SK-N-DZ (cell line): ENCODE results near the gene MAP2K2. TPM values are rescaled to one million over a fixed set of nuclear protein-coding genes. Genes with fewer than 3 reads are reported as not detected.
A peak's percentile ranks its signal among the peaks of the same experiment; 100 is the strongest.
"Not testable (repeated sequence)": the region's sequence is repeated elsewhere in the genome, so short reads cannot be mapped to it uniquely, and the experiment has no call there.

Experiments used
- DNase-seq: peaks from one replicate; pipeline ENCODE4 v3.0.0-alpha.2; 2015; ENCODE audit warnings: low spot score
- polyA plus RNA-seq, 2 experiments: library from polyadenylated mRNA; depleted of rRNA; stranded (reverse); fragments of >200 nt; gene quantifications; 2 replicates each; pipeline ENCODE4 v1.2.3, GENCODE V29; 2014

The MAP2K2 gene
- polyA plus RNA-seq (2014; cell fraction: cytosol; rRNA removed) = 125 and 130 TPM in 2 replicates
- 70.3 and 81.0 TPM in 2 replicates for polyA plus RNA-seq (2014; cell fraction: nucleus; rRNA removed)

GRCh38 chr19:4123615-4124568 is at the start of gene MAP2K2:
Gene MAP2K2, minus strand, starts transcription at chr19:4124122. Its CDS starts 247 bp downstream, at chr19:4123875.
- DNase-seq = peak; percentile 87

- DNase-seq = no peak
Measured at GRCh38 chr19:4172861-4173473, 49.0 kb upstream of the MAP2K2 start.

DNA sequence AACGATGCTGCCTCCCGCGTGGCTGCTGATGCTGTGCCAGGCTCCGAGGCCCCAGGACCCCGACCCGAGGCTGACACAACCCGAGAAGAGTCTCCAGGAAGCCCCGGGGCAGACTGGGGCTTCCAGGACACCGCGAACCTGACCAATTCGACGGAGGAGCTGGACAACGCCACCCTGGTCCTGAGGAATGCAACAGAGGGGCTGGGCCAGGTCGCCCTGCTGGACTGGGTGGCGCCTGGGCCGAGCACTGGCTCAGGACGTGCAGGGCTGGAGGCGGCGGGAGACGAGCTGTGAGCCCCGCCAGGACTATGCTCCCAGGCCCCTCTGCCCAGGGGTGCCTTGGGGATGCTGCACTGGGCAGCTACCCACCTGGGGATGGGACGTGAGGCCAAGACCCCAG is 47.8 kb upstream of the MAP2K2 start:
- no peak for DNase-seq

GRCh38 chr19:4164262-4164661 is 40.3 kb upstream of the MAP2K2 start:
- DNase-seq = no peak

DNA sequence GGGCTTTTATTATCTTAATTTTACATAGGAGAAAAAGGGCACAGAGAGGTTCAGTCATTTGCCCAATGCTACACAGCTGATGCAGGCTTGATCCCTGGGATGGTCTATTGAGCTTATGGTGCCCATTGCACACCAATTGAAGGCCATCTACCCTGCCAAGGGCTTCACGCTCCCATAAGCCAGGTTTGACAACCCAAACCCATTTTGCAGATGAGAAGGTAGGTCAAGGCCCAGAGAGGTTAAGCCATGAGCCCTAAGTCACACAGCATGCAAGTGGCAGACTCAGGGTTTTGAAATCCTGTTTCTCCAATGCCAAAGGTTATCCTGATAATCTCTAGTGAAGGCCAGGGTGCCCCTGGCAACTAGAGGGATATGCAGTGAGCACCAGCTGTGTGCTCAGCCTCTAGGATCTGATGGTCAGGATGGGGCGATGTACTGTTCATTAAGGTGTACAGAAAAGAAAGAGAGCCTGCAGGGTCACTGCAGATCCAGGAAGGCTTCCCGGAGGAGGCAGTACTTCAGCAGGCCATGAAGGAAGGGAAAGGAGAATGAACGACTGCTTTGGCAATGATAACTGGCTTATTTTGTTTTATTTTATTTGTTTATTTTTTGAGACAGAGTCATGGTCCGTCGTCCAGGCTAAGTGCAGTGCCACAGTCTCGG is 37.6 kb upstream of the MAP2K2 start:
- no peak for DNase-seq

GRCh38 chr19:4157971-4158370 is 34.0 kb upstream of the MAP2K2 start:
- DNase-seq = not testable (repeated sequence)

- no peak for DNase-seq
Measured at GRCh38 chr19:4157164-4157563, 33.2 kb upstream of the MAP2K2 start.

DNA sequence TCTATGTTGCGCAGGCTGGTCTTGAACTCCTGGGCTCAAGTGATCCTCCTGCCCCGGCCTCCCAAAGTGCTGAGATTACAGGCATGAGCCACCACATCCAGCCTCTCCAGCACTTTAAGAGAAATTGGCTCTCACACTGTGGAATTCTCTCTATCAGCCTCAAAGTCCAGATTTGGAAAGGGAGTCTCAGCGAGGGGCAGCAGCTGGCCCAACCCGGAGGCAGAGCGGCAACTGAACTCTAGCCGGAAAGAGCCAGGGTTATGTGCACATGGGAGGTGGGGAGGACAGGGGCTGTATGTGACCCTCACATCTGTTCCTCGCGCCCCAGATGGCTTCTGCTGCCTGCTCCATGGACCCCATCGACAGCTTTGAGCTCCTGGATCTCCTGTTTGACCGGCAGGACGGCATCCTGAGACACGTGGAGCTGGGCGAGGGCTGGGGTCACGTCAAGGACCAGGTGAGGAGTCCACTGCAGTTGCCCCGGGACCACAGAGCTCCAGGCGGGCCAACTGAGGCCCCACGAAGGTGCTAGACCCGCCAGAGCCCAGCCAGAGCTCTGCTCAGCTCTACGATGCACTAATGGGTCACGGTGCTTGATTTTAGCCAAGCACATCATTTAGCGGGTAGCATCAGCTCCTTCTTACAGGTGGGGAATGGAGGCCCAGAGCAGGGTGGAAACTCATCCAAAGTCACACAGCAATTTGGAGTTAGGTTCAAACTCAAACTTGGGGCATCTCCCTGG is 30.8 kb upstream of the MAP2K2 start:
- no peak for DNase-seq

- no peak for DNase-seq
Measured at GRCh38 chr19:4152241-4152998, 28.5 kb upstream of the MAP2K2 start.

DNA sequence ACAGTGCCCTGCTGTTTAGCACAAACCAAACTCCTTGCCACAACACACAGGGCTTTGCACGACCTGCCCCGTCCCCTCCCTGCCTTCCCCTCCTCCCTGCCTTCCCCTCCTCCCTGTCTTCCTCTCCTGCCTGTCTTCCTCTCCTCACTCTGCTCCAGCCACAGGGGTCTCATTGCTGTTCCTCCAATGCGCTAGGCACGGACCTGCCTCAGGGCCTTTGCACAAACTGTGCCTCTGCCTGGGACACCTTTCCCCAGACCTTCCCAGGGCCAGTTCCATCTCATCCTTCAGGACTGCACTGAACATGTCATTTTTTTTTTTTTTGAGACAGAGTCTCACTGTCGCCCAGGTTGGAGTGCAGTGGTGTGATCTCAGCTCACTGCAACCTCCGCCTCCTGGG is 27.7 kb upstream of the MAP2K2 start:
- no peak for DNase-seq

- no peak for DNase-seq
Measured at GRCh38 chr19:4149518-4150288, 25.8 kb upstream of the MAP2K2 start.

DNA sequence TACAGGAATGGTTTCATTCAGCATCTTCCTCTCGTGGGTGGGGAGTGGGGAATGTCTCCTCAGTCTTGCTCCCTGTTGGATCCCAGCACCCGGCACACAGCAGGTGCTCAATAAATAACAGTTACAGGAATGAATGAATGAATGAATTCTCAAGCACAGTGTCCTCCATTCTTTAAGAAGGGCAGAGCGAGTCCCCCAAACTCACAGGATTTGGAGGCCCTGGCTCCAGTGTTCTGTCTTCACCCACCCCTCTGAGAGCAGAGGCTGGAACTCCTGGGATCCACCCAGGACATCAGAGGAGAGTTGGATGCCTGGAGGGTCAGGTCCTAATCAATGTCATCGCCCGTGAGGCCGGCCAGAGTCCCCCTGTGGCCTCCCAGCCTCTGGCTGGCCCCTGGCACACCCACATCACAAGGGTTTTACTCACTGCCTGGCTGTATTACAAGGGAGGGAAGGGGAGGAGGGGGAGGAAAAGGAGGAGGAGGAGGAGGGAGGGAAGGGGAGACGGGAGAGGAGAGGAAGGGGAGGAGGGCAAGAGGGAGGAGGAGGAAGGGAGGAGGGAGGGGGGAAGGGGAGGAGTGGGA is 20.8 kb upstream of the MAP2K2 start:
- no peak for DNase-seq

- DNase-seq = not testable (repeated sequence)
Measured at GRCh38 chr19:4142916-4143315, 19.0 kb upstream of the MAP2K2 start.

DNA sequence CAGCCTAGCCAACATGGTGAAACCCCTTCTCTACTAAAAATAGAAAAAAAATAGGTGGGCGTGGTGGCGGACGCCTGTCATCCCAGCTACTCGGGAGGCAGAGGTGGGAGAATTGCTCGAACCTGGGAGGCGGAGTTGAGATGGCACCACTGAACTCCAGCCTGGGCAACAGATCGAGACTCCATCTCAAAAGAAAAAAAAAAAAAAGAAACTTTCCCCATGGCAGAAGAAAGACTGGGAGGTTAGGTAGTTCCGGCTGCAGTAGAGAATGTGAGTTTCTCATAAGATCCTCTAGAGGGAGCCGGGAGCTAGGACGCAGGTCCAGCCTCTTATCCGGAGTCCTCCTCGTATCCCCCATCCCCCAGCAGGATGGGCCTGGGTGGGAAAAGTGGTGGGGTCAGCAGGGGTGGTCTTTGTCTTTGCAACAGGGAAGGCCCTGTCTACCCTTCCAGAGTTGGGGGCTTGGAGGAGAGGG is 16.4 kb upstream of the MAP2K2 start:
- peak; percentile 78 for DNase-seq

DNA sequence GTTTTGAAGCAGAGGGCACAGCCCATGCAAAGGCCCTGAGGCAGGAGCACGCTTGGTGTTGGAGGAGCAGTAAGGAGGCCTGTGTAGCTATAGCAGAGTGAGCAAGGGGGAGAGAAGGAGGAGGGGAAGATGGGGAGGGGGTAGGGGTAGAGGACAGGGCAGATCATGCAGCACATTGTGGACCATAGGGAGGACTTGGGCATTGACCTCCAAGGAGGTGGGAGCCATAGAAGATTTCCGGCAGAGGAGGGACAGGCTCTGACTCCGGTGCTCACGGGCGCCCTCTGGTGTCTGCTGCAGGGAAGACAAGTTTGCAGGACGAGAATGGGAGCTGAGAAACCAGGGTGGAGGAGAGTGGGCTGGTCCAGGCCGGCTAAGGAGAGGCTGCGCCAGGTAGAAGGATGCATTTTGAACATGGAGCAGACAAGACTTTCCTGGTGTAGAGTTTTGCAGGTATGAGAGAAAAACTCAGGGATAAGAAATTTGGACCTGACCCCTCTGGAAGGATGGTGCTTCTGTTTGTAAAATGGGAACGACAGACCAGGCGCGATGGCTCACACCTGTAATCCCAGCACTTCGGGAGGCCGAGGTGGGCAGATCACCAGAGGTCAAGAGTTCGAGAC is 15.8 kb upstream of the MAP2K2 start:
- peak; percentile 66 for DNase-seq

DNA sequence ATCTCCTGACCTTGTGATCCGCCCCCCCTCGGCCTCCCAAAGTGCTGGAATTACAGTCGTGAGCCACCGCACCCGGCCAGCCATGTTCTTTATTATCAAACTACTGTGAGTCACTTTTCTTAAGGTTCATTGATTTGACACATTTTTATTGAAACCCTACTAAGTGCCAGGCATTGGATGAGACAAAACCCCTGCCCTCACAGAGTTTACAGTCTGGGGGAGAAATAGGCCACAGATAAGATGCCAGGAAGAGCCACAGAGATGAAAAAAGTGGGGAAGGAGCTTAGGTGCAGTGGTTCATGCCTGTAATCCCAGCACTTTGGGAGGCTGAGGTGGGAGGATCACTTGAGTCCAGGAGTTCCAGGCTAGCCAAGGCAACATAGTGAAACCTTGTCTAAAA is 14.5 kb upstream of the MAP2K2 start:
- no peak for DNase-seq

- DNase-seq = no peak
Measured at GRCh38 chr19:4136680-4137088, 12.8 kb upstream of the MAP2K2 start.

- DNase-seq = not testable (repeated sequence)
Measured at GRCh38 chr19:4135386-4135785, 11.5 kb upstream of the MAP2K2 start.

DNA sequence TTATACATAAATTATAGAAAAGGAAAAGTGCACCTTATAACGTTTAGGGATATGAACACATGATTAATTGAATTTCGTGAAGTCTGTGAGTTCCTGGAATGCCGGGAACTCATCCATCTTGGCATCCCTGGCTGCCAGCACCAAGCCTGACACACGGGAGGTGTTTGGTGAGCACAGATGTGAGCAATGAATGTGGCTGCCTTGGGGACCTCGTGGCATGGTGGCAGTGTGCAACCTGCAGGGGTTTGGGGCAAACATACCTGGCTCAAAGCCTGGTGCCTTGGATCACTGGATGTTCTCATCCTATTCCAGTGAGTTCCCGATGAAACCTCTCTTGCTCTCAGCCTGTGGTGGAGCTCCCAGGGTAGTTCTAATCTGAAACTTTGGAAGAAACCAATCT is 10.4 kb upstream of the MAP2K2 start:
- no peak for DNase-seq
